ENCODE results near the gene FFAR4. TPM values are rescaled to one million over a fixed set of nuclear protein-coding genes. Genes with fewer than 3 reads are reported as not detected.

FFAR4 gene
- total RNA-seq, 2 experiments from 2014 or later = not detected

- POLR2A ChIA-PET = no interaction called here
- H3K9me3 Mint-ChIP-seq = no peaks in the 10 kb centered on the region
- CTCF ChIA-PET = no interaction called here
- H3K36me3 Mint-ChIP-seq (ENCODE audit: low read depth) = no peaks in the 10 kb centered on the region
- H3K27ac Mint-ChIP-seq = no peak overlapping the region
- no peaks in the 10 kb centered on the region for H3K4me1 Mint-ChIP-seq
- peaks cover under 1% of the 10 kb centered on the region for H3K27me3 Mint-ChIP-seq
- no peak for DNase-seq
- H3K4me3 Mint-ChIP-seq = no peak overlapping the region
These were observed 12.6 kb downstream of the FFAR4 start for GRCh38 chr10:93579089-93579488.

GRCh38 chr10:93579985-93580711 is 13.7 kb downstream of the FFAR4 start:
- CTCF ChIA-PET = no interaction called here
- H3K9me3 Mint-ChIP-seq = no peaks in the 10 kb centered on the region
- H3K36me3 Mint-ChIP-seq (ENCODE audit: low read depth) = no peaks in the 10 kb centered on the region
- no peak overlapping the region for H3K27ac Mint-ChIP-seq
- no peaks in the 10 kb centered on the region for H3K4me1 Mint-ChIP-seq
- H3K27me3 Mint-ChIP-seq = no peaks in the 10 kb centered on the region
- H3K4me3 Mint-ChIP-seq = no peak overlapping the region
- no peak for DNase-seq
- POLR2A ChIA-PET = no interaction called here

- DNase-seq = no peak
- ChIA-PET POLR2A (no interaction called here), CTCF (no interaction called here)
- Mint-ChIP-seq H3K9me3 (no peaks in the 10 kb centered on the region), H3K4me3 (no peak overlapping the region), H3K36me3 (ENCODE audit: low read depth) (no peaks in the 10 kb centered on the region), H3K27me3 (no peaks in the 10 kb centered on the region), H3K27ac (no peak overlapping the region), H3K4me1 (no peaks in the 10 kb centered on the region)
These were observed 14.4 kb downstream of the FFAR4 start for GRCh38 chr10:93580828-93581227.

- H3K4me1 Mint-ChIP-seq = no peaks in the 10 kb centered on the region
- no peak for DNase-seq
- CTCF ChIA-PET = no interaction called here
- peaks cover 1% of the 10 kb centered on the region for H3K27me3 Mint-ChIP-seq
- H3K9me3 Mint-ChIP-seq = no peaks in the 10 kb centered on the region
- H3K27ac Mint-ChIP-seq = no peak overlapping the region
- H3K36me3 Mint-ChIP-seq (ENCODE audit: low read depth) = no peaks in the 10 kb centered on the region
- no peak overlapping the region for H3K4me3 Mint-ChIP-seq
- POLR2A ChIA-PET = no interaction called here
These were observed 18.0 kb downstream of the FFAR4 start for GRCh38 chr10:93584445-93584844.

- peaks cover 1% of the 10 kb centered on the region for H3K27me3 Mint-ChIP-seq
- no peak for DNase-seq
- H3K4me1 Mint-ChIP-seq = no peaks in the 10 kb centered on the region
- H3K36me3 Mint-ChIP-seq (ENCODE audit: low read depth) = no peaks in the 10 kb centered on the region
- ChIA-PET CTCF (no interaction called here), POLR2A (no interaction called here)
- H3K27ac Mint-ChIP-seq = no peak overlapping the region
- H3K9me3 Mint-ChIP-seq = no peaks in the 10 kb centered on the region
- H3K4me3 Mint-ChIP-seq = no peak overlapping the region
These were observed 23.4 kb downstream of the FFAR4 start for GRCh38 chr10:93589648-93590562.

- ChIA-PET POLR2A (no interaction called here), CTCF (no interaction called here)
- Mint-ChIP-seq H3K36me3 (ENCODE audit: low read depth) (no peaks in the 10 kb centered on the region), H3K9me3 (no peaks in the 10 kb centered on the region), H3K27me3 (peaks cover 1% of the 10 kb centered on the region), H3K4me1 (no peaks in the 10 kb centered on the region), H3K27ac (no peak overlapping the region), H3K4me3 (no peak overlapping the region)
- DNase-seq = no peak
These were observed 24.2 kb downstream of the FFAR4 start for GRCh38 chr10:93590638-93591037.

- peaks cover 1% of the 10 kb centered on the region for H3K27me3 Mint-ChIP-seq
- H3K36me3 Mint-ChIP-seq (ENCODE audit: low read depth) = no peaks in the 10 kb centered on the region
- ChIA-PET POLR2A (no interaction called here), CTCF (interaction anchor here (0.5 kb wide), 1 partner anchor 63 kb away, joined by 3 read pairs; no protein-coding TSS in a partner anchor)
- no peak overlapping the region for H3K4me3 Mint-ChIP-seq
- no peaks in the 10 kb centered on the region for H3K9me3 Mint-ChIP-seq
- no peak overlapping the region for H3K27ac Mint-ChIP-seq
- no peaks in the 10 kb centered on the region for H3K4me1 Mint-ChIP-seq
- DNase-seq = no peak
These were observed 24.8 kb downstream of the FFAR4 start for GRCh38 chr10:93591065-93591808.

- ChIA-PET POLR2A (no interaction called here), CTCF (no interaction called here)
- H3K27me3 Mint-ChIP-seq = peaks cover 2% of the 10 kb centered on the region
- no peaks in the 10 kb centered on the region for H3K36me3 Mint-ChIP-seq (ENCODE audit: low read depth)
- H3K27ac Mint-ChIP-seq = no peak overlapping the region
- H3K9me3 Mint-ChIP-seq = no peaks in the 10 kb centered on the region
- H3K4me1 Mint-ChIP-seq = no peaks in the 10 kb centered on the region
- H3K4me3 Mint-ChIP-seq = no peak overlapping the region
- no peak for DNase-seq
These were observed 26.8 kb downstream of the FFAR4 start for GRCh38 chr10:93593254-93593653.

GRCh38 chr10:93593749-93594148 is 27.3 kb downstream of the FFAR4 start:
- H3K4me3 Mint-ChIP-seq = no peak overlapping the region
- H3K36me3 Mint-ChIP-seq (ENCODE audit: low read depth) = no peaks in the 10 kb centered on the region
- DNase-seq = no peak
- H3K27ac Mint-ChIP-seq = no peak overlapping the region
- no peaks in the 10 kb centered on the region for H3K9me3 Mint-ChIP-seq
- CTCF ChIA-PET = no interaction called here
- peaks cover 5% of the 10 kb centered on the region for H3K27me3 Mint-ChIP-seq
- POLR2A ChIA-PET = no interaction called here
- H3K4me1 Mint-ChIP-seq = no peaks in the 10 kb centered on the region

- H3K4me1 Mint-ChIP-seq = no peaks in the 10 kb centered on the region
- H3K4me3 Mint-ChIP-seq = no peak overlapping the region
- no peak overlapping the region for H3K27ac Mint-ChIP-seq
- no peaks in the 10 kb centered on the region for H3K36me3 Mint-ChIP-seq (ENCODE audit: low read depth)
- ChIA-PET CTCF (no interaction called here), POLR2A (no interaction called here)
- H3K9me3 Mint-ChIP-seq = no peaks in the 10 kb centered on the region
- DNase-seq = no peak
- peaks cover 9% of the 10 kb centered on the region for H3K27me3 Mint-ChIP-seq
These were observed 28.1 kb downstream of the FFAR4 start for GRCh38 chr10:93594518-93594917.

- H3K4me3 Mint-ChIP-seq = no peak overlapping the region
- H3K36me3 Mint-ChIP-seq (ENCODE audit: low read depth) = no peaks in the 10 kb centered on the region
- no peak for DNase-seq
- POLR2A ChIA-PET = no interaction called here
- CTCF ChIA-PET = no interaction called here
- peaks cover 1% of the 10 kb centered on the region for H3K4me1 Mint-ChIP-seq
- peaks cover 19% of the 10 kb centered on the region for H3K27me3 Mint-ChIP-seq
- no peaks in the 10 kb centered on the region for H3K9me3 Mint-ChIP-seq
- no peak overlapping the region for H3K27ac Mint-ChIP-seq
These were observed 29.1 kb downstream of the FFAR4 start for GRCh38 chr10:93595378-93596161.

- DNase-seq = no peak
- H3K36me3 Mint-ChIP-seq (ENCODE audit: low read depth) = no peaks in the 10 kb centered on the region
- peaks cover 2% of the 10 kb centered on the region for H3K4me1 Mint-ChIP-seq
- H3K27me3 Mint-ChIP-seq = peaks cover 23% of the 10 kb centered on the region
- CTCF ChIA-PET = no interaction called here
- POLR2A ChIA-PET = no interaction called here
- no peaks in the 10 kb centered on the region for H3K9me3 Mint-ChIP-seq
- H3K27ac Mint-ChIP-seq = no peak overlapping the region
- no peak overlapping the region for H3K4me3 Mint-ChIP-seq
These were observed 30.1 kb downstream of the FFAR4 start for GRCh38 chr10:93596539-93596938.

Data from activated CD4-positive, alpha-beta T cell treated with anti-CD3 and anti-CD28 coated beads, Interleukin-2, amount 10 ng/mL, durations not matched to agents 7 days and 5 days (primary cell).